ENCODE measurements around the gene HOXD9. TPM values are rescaled to one million over a fixed set of nuclear protein-coding genes. Genes with fewer than 3 reads are reported as not detected.

The HOXD9 gene
- total RNA-seq, 2 experiments from 2014 or later, result not detected

DNA sequence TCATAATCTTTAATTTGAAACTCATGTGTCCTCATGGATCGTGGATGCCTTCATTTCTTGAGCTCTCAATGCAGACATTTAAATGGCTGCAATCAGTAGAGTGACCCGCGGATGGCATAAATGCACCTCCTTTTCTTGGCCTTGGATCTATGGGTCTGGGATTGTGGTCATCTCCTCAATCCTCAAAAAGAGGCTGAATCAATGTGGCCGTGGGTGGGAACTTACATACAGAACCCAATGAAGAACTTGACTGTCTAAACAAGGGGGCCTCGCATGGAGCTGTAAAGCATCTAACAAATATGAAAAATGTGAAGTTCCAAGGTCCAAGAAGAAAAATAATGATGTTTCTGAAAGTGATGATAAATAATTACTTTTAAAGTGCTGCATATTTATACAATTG, 27.1 kb upstream of the HOXD9 start:
- peaks cover 89 to 92% of the 10 kb centered on the region in 2 experiments for H3K27me3 ChIP-seq (ENCODE audit: control insufficient read depth in 1 of 2, insufficient read depth in 2 of 2, low read length in 2 of 2)
- Mint-ChIP-seq H3K27ac (no peak overlapping the region), H3K27me3 (peaks cover 90% of the 10 kb centered on the region), H3K4me3 (no peak overlapping the region), H3K9me3 (no peaks in the 10 kb centered on the region), H3K4me1 (ENCODE audit: low read depth) (peaks cover 43% of the 10 kb centered on the region), H3K36me3 (ENCODE audit: low read depth) (no peaks in the 10 kb centered on the region)
- TF ChIP-seq, protein P1, sequence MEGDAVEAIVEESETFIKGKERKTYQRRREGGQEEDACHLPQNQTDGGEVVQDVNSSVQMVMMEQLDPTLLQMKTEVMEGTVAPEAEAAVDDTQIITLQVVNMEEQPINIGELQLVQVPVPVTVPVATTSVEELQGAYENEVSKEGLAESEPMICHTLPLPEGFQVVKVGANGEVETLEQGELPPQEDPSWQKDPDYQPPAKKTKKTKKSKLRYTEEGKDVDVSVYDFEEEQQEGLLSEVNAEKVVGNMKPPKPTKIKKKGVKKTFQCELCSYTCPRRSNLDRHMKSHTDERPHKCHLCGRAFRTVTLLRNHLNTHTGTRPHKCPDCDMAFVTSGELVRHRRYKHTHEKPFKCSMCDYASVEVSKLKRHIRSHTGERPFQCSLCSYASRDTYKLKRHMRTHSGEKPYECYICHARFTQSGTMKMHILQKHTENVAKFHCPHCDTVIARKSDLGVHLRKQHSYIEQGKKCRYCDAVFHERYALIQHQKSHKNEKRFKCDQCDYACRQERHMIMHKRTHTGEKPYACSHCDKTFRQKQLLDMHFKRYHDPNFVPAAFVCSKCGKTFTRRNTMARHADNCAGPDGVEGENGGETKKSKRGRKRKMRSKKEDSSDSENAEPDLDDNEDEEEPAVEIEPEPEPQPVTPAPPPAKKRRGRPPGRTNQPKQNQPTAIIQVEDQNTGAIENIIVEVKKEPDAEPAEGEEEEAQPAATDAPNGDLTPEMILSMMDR (IDR thresholded peaks at IDR 0.05), result no peak
- no peaks in the 10 kb centered on the region for H3K36me3 ChIP-seq (ENCODE audit: insufficient read depth, low read length)
- ATAC-seq (ENCODE audit: poor library complexity) (no peak), DNase-seq (no peak)
- peaks cover 43% of the 10 kb centered on the region for H3K4me1 ChIP-seq (ENCODE audit: insufficient read depth, low read length)
- H3K4me3 ChIP-seq (ENCODE audit: low read length), result no peak overlapping the region
- intact Hi-C loops (cut with DNase I, micrococcal nuclease), result loop anchor here (5.0 to 10.0 kb wide), 5 partner anchors 728 to 1401 kb away; no protein-coding TSS in a partner anchor
- H3K27ac ChIP-seq (ENCODE audit: low read depth in 1 of 2, low read length in 2 of 2), result no peak overlapping the region
- ChIA-PET POLR2A (interaction anchor here (1.7 kb wide), 1 partner anchor 15 kb away, joined by 4 read pairs; no protein-coding TSS in a partner anchor), CTCF (no interaction called here)
- H3K9me3 ChIP-seq (ENCODE audit: control insufficient read depth in 1 of 2, insufficient read depth in 1 of 2, low read length in 2 of 2), result peaks cover 7 to 50% of the 10 kb centered on the region in 2 experiments

DNA sequence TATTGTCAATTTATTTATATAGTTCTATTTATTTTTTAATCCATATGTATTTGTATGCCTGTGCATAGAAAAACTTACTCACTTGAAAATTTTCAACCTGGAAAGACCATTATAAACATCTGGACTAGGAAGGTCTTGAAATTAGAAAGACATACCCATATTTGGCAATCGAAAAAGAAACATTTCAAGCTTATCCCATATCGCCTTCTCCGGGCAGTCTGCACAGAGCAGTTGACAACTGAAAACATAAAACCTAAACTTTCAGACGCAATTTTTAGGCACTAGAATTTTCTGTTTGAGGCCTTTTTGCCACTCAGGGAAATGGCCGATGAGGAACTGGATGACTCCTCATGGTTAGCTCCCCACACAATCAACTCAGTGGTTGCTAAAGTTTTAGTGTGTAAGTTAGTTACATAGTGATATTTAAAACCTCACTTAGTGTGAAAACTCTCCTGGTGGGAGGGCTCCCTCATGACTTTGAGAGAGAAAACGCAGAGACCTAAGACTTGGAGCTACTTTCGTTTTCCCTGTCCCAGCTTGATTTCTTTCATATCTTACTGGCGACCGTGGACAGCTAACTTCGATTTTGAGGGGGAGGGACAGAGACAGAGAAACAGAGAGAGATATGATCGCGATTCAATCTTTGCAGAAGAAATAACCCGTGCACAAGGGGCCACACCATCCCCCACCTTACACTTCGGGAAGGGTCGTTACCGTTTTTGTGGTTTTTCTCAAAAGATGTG, 26.1 kb upstream of the HOXD9 start:
- ChIA-PET CTCF (interaction anchor here (1.0 to 2.6 kb wide), 4 partner anchors 15 to 1397 kb away, joined by 3 to 11 read pairs (median 6); no protein-coding TSS in a partner anchor), POLR2A (interaction anchor here (0.6 to 1.7 kb wide), 5 partner anchors 11 to 175 kb away, joined by 3 to 4 read pairs (median 4); partner anchors contain the start of gene LNPK)
- Histone ChIP-seq H3K36me3 (ENCODE audit: insufficient read depth, low read length) (no peaks in the 10 kb centered on the region), H3K27me3 (ENCODE audit: control insufficient read depth in 1 of 2, insufficient read depth in 2 of 2, low read length in 2 of 2) (peaks cover 90 to 92% of the 10 kb centered on the region in 2 experiments), H3K4me1 (ENCODE audit: insufficient read depth, low read length) (peaks cover 43% of the 10 kb centered on the region), H3K9me3 (ENCODE audit: control insufficient read depth in 1 of 2, insufficient read depth in 1 of 2, low read length in 2 of 2) (peaks cover 7 to 50% of the 10 kb centered on the region in 2 experiments), H3K27ac (ENCODE audit: low read depth in 1 of 2, low read length in 2 of 2) (no peak overlapping the region), H3K4me3 (ENCODE audit: low read length) (peak overlapping the region; percentile 52)
- intact Hi-C loops (cut with DNase I, micrococcal nuclease), result loop anchor here (2.0 to 10.0 kb wide), 7 partner anchors 14 to 1402 kb away; no protein-coding TSS in a partner anchor
- Mint-ChIP-seq H3K4me1 (ENCODE audit: low read depth) (peaks cover 43% of the 10 kb centered on the region), H3K4me3 (peak overlapping the region; percentile 49), H3K27me3 (peaks cover 90% of the 10 kb centered on the region), H3K36me3 (ENCODE audit: low read depth) (no peaks in the 10 kb centered on the region), H3K27ac (no peak overlapping the region), H3K9me3 (no peaks in the 10 kb centered on the region)
- TF ChIP-seq, protein P1 (IDR thresholded peaks at IDR 0.05), result no peak
- ATAC-seq (ENCODE audit: poor library complexity) (no peak), DNase-seq (peak in 1 of 14 experiments; percentile 13)

DNA sequence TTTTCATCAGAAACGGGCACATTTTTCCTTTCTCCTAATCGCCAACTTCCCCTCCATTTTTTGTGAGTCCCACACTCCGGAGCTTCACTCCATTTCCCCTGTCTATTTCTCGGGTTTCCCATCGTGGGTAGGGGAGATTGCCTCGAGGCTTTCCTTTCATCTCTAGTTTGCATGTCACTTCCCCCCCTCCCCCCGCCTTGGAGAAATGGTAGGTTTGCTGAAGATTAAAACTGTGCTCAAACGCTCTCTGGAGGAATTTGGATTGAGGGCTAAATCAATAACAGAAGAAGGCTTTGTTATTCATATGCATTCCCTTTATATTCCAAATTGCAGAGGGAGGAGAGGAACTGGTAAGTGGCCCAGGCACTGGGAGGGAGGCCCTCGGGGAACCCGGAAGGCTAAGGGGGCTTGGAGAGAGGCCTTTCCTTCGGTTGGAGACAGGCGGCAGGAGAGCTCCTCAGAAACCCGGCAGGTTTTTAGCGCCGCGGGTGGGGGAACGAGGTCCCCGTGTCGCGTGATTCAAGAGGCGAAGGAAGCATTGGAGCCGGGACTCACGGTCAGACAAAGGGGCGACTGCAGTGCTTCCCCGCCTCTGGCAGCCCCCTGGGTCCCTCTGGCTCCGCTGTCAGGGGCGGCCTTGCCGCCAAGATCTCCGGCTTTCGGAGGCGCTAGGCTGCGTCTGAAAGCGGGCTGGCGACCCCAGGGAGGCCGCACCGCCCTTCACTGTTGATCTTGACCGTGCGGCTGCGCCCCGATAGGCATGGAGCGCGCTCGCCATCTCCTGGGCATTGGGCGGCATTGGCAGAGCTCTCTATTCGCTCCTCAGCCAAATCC, 25.3 kb upstream of the HOXD9 start:
- TF ChIP-seq, protein P1 (IDR thresholded peaks at IDR 0.05), result peak; percentile 62
- H3K9me3 ChIP-seq (ENCODE audit: control insufficient read depth in 1 of 2, insufficient read depth in 1 of 2, low read length in 2 of 2), result peaks cover 7 to 42% of the 10 kb centered on the region in 2 experiments
- intact Hi-C loops (cut with DNase I, micrococcal nuclease), result loop anchor here (1.0 to 10.0 kb wide), 8 partner anchors 14 to 1402 kb away; no protein-coding TSS in a partner anchor
- ChIA-PET POLR2A (interaction anchor here (0.6 to 1.7 kb wide), 6 partner anchors 9 to 407 kb away, joined by 3 to 7 read pairs (median 4); no protein-coding TSS in a partner anchor), CTCF (interaction anchor here (0.6 to 2.6 kb wide), 10 partner anchors 20 to 1397 kb away, joined by 3 to 11 read pairs (median 4); no protein-coding TSS in a partner anchor)
- peaks cover 37% of the 10 kb centered on the region for H3K4me1 ChIP-seq (ENCODE audit: insufficient read depth, low read length)
- ATAC-seq (ENCODE audit: poor library complexity) (peak; percentile 75), DNase-seq (peak in 13 of 14 experiments; percentile 22 to 78 (median 46))
- no peaks in the 10 kb centered on the region for H3K36me3 ChIP-seq (ENCODE audit: insufficient read depth, low read length)
- peak overlapping the region; percentile 49 for H3K4me3 Mint-ChIP-seq
- no peak overlapping the region for H3K27ac ChIP-seq (ENCODE audit: low read depth in 1 of 2, low read length in 2 of 2)
- H3K27ac Mint-ChIP-seq, result no peak overlapping the region
- peak overlapping the region; percentile 52 for H3K4me3 ChIP-seq (ENCODE audit: low read length)
- no peaks in the 10 kb centered on the region for H3K9me3 Mint-ChIP-seq
- H3K4me1 Mint-ChIP-seq (ENCODE audit: low read depth), result peaks cover 36% of the 10 kb centered on the region
- H3K27me3 ChIP-seq (ENCODE audit: control insufficient read depth in 1 of 2, insufficient read depth in 2 of 2, low read length in 2 of 2), result peaks cover 90 to 92% of the 10 kb centered on the region in 2 experiments
- peaks cover 90% of the 10 kb centered on the region for H3K27me3 Mint-ChIP-seq
- H3K36me3 Mint-ChIP-seq (ENCODE audit: low read depth), result no peaks in the 10 kb centered on the region

All from CD4-positive, alpha-beta T cell (primary cell).